HUES64 (cell line): ENCODE data around the gene C1QL1. TPM values are rescaled to one million over a fixed set of nuclear protein-coding genes. Genes with fewer than 3 reads are reported as not detected.

ENCODE experiments used
- H3K27ac ChIP-seq: 2 replicates; pipeline ENCODE4 v1.7.0; 2013; ENCODE audit warnings: low read depth, low read length, inconsistent platforms
- H3K27me3 ChIP-seq: 2 replicates; pipeline ENCODE4 v1.6.1; 2013; ENCODE audit warnings: mild to moderate bottlenecking, low read length; ENCODE audit not compliant: insufficient read depth
- H3K36me3 ChIP-seq: 2 replicates; pipeline ENCODE4 v1.6.1; 2013; ENCODE audit warnings: mild to moderate bottlenecking, low read length; ENCODE audit not compliant: insufficient read depth
- H3K4me1 ChIP-seq: 2 replicates; pipeline ENCODE4 v1.6.1; 2013; ENCODE audit warnings: mild to moderate bottlenecking, low read length, moderate library complexity; ENCODE audit not compliant: insufficient read depth
- H3K4me3 ChIP-seq: 2 replicates; pipeline ENCODE4 v1.5.1; 2013; ENCODE audit warnings: mild to moderate bottlenecking, low read length, moderate library complexity
- H3K9ac ChIP-seq: 2 replicates; pipeline ENCODE4 v1.6.1; 2013; ENCODE audit warnings: mild to moderate bottlenecking, low read depth, low read length
- H3K9me3 ChIP-seq: 2 replicates; pipeline ENCODE4 v1.6.1; 2013; ENCODE audit warnings: low read depth, low read length; ENCODE audit not compliant: insufficient read depth
- WGBS: fragments of 150-250, 120-280 bp; methylation state at CpG from one replicate; pipeline ENCODE4 v1.1.7; 2013; ENCODE audit warnings: missing lambda C conversion rate; 5-methylcytosine and 5-hydroxymethylcytosine counted together
- polyA plus RNA-seq, 2 experiments: library from polyadenylated mRNA; stranded (reverse); fragments of 50-300 nt; gene quantifications; one replicate each; pipeline ENCODE4 v1.2.3, GENCODE V29; 2013

C1QL1 gene
- 4.1 TPM for polyA plus RNA-seq (2013, experiment 1 of 2)
- polyA plus RNA-seq (2013, experiment 2 of 2) = 6.3 TPM

GRCh38 chr17:44968225-44969143 lies at the start of gene C1QL1:
TSS of gene C1QL1 (minus strand) at chr17:44968303. CDS start at chr17:44968048, 255 bp downstream.
- peaks cover 72% of the 10 kb centered on the region for H3K27me3 ChIP-seq
- H3K4me1 ChIP-seq = peaks cover 18% of the 10 kb centered on the region
- H3K9me3 ChIP-seq = no peaks in the 10 kb centered on the region
- H3K4me3 ChIP-seq = peak within 1 kb of the TSS; percentile 76
- WGBS = under 1% methylated on average over 81 of the region's 81 CpGs
- peak within 1 kb of the TSS; percentile 43; the same call in 1 of the 2 replicates for H3K9ac ChIP-seq
- H3K36me3 ChIP-seq = no peaks in the 10 kb centered on the region
- no peak within 1 kb of the TSS for H3K27ac ChIP-seq

GRCh38 chr17:45016823-45017222 lies 48.7 kb upstream of the C1QL1 start:
- WGBS = 68% methylated on average over 5 of the region's 5 CpGs
- H3K9ac ChIP-seq = no peak overlapping the region
- H3K4me3 ChIP-seq = no peak overlapping the region
- H3K4me1 ChIP-seq = peaks cover 20% of the 10 kb centered on the region
- no peaks in the 10 kb centered on the region for H3K36me3 ChIP-seq
- no peaks in the 10 kb centered on the region for H3K9me3 ChIP-seq
- H3K27me3 ChIP-seq = peaks cover 44% of the 10 kb centered on the region
- H3K27ac ChIP-seq = no peak overlapping the region

GRCh38 chr17:45016237-45016636 lies 48.1 kb upstream of the C1QL1 start:
- Histone ChIP-seq H3K9ac (no peak overlapping the region), H3K36me3 (no peaks in the 10 kb centered on the region), H3K27ac (no peak overlapping the region), H3K27me3 (peaks cover 38% of the 10 kb centered on the region), H3K4me1 (peaks cover 17% of the 10 kb centered on the region), H3K9me3 (no peaks in the 10 kb centered on the region), H3K4me3 (no peak overlapping the region)
- WGBS = 89% methylated on average over 7 of the region's 7 CpGs

- no peak overlapping the region for H3K27ac ChIP-seq
- H3K4me3 ChIP-seq = no peak overlapping the region
- H3K4me1 ChIP-seq = peaks cover 5% of the 10 kb centered on the region
- H3K36me3 ChIP-seq = no peaks in the 10 kb centered on the region
- WGBS = 78% methylated on average over 17 of the region's 17 CpGs
- no peaks in the 10 kb centered on the region for H3K9me3 ChIP-seq
- peaks cover 8% of the 10 kb centered on the region for H3K27me3 ChIP-seq
- H3K9ac ChIP-seq = no peak overlapping the region
These were observed 45.2 kb upstream of the C1QL1 start for GRCh38 chr17:45013021-45013997.

GRCh38 chr17:45011767-45012166 lies 43.7 kb upstream of the C1QL1 start:
- 90% methylated on average over 1 of the region's 1 CpG for WGBS
- no peak overlapping the region for H3K9ac ChIP-seq
- no peaks in the 10 kb centered on the region for H3K9me3 ChIP-seq
- H3K4me1 ChIP-seq = peaks cover 10% of the 10 kb centered on the region
- no peak overlapping the region for H3K4me3 ChIP-seq
- no peaks in the 10 kb centered on the region for H3K27me3 ChIP-seq
- H3K36me3 ChIP-seq = no peaks in the 10 kb centered on the region
- no peak overlapping the region for H3K27ac ChIP-seq

- H3K4me3 ChIP-seq = no peak overlapping the region
- 84% methylated on average over 13 of the region's 13 CpGs for WGBS
- H3K9me3 ChIP-seq = no peaks in the 10 kb centered on the region
- no peaks in the 10 kb centered on the region for H3K27me3 ChIP-seq
- no peaks in the 10 kb centered on the region for H3K36me3 ChIP-seq
- H3K4me1 ChIP-seq = peaks cover 10% of the 10 kb centered on the region
- no peak overlapping the region for H3K9ac ChIP-seq
- H3K27ac ChIP-seq = no peak overlapping the region
These were observed 41.8 kb upstream of the C1QL1 start for GRCh38 chr17:45009676-45010467.

- Histone ChIP-seq H3K9me3 (no peaks in the 10 kb centered on the region), H3K36me3 (no peaks in the 10 kb centered on the region), H3K27ac (no peak overlapping the region), H3K27me3 (no peaks in the 10 kb centered on the region), H3K4me3 (no peak overlapping the region), H3K9ac (no peak overlapping the region), H3K4me1 (peaks cover 17% of the 10 kb centered on the region)
- 83% methylated on average over 10 of the region's 10 CpGs for WGBS
These were observed 40.1 kb upstream of the C1QL1 start for GRCh38 chr17:45008216-45008615.

GRCh38 chr17:45006927-45007461 lies 38.9 kb upstream of the C1QL1 start:
- H3K27ac ChIP-seq = no peak overlapping the region
- H3K27me3 ChIP-seq = no peaks in the 10 kb centered on the region
- peaks cover 17% of the 10 kb centered on the region for H3K4me1 ChIP-seq
- H3K9ac ChIP-seq = no peak overlapping the region
- WGBS = 30% methylated on average over 9 of the region's 10 CpGs
- H3K36me3 ChIP-seq = no peaks in the 10 kb centered on the region
- no peaks in the 10 kb centered on the region for H3K9me3 ChIP-seq
- no peak overlapping the region for H3K4me3 ChIP-seq

GRCh38 chr17:45005700-45006099 lies 37.6 kb upstream of the C1QL1 start:
- Histone ChIP-seq H3K9me3 (no peaks in the 10 kb centered on the region), H3K27me3 (no peaks in the 10 kb centered on the region), H3K9ac (no peak overlapping the region), H3K4me1 (peaks cover 17% of the 10 kb centered on the region), H3K27ac (no peak overlapping the region), H3K4me3 (no peak overlapping the region), H3K36me3 (no peaks in the 10 kb centered on the region)
- 94% methylated on average over 1 of the region's 2 CpGs for WGBS

- H3K27me3 ChIP-seq = no peaks in the 10 kb centered on the region
- H3K27ac ChIP-seq = no peak overlapping the region
- peaks cover 17% of the 10 kb centered on the region for H3K4me1 ChIP-seq
- H3K36me3 ChIP-seq = no peaks in the 10 kb centered on the region
- peaks cover 3% of the 10 kb centered on the region for H3K9me3 ChIP-seq
- no peak overlapping the region for H3K9ac ChIP-seq
- 77% methylated on average over 3 of the region's 3 CpGs for WGBS
- H3K4me3 ChIP-seq = no peak overlapping the region
These were observed 36.3 kb upstream of the C1QL1 start for GRCh38 chr17:45004388-45004787.
